ENCODE data around the gene NOSIP. TPM values are rescaled to one million over a fixed set of nuclear protein-coding genes. Genes with fewer than 3 reads are reported as not detected.

The NOSIP gene
- total and polyA plus RNA-seq, 2 of the 4 experiments (the other 2 are of a cell fraction), result 118 to 138 TPM

GRCh38 chr19:49546825-49547565, 33.4 kb downstream of the NOSIP start:
- WGBS, 2 experiments (ENCODE audit: extremely low coverage in 2 of 2, insufficient read length in 1 of 2), result no CpG with 5 or more reads among the region's 9 CpGs
- H3K27ac ChIP-seq (ENCODE audit: insufficient read depth, low read length), result no peak overlapping the region

More at GRCh38 chr19:49546825-49547565, 33.4 kb downstream of the NOSIP start:
- H3K18ac ChIP-seq (ENCODE audit: low read depth, low read length), result no peak overlapping the region
- no peak overlapping the region for H2BK15ac ChIP-seq (ENCODE audit: low read depth, low read length)
- no peaks in the 10 kb centered on the region for H4K20me1 ChIP-seq (ENCODE audit: insufficient read depth, low read length)
- H3K9me3 ChIP-seq (ENCODE audit: control insufficient read depth, insufficient read depth, low read length), result no peaks in the 10 kb centered on the region
- H2AK9ac ChIP-seq (replicated peaks; ENCODE audit: low read depth, low read length, poor library complexity), result no peak overlapping the region
- H3K36me3 ChIP-seq (ENCODE audit: control insufficient read depth, insufficient read depth, low read length), result peaks cover 1% of the 10 kb centered on the region; the same call in 1 of the 2 replicates
- no TSS peak for BruUV-seq (replicated peaks)
- H3K27me3 ChIP-seq (ENCODE audit: control insufficient read depth, insufficient read depth, low read length), result no peaks in the 10 kb centered on the region
- no peak overlapping the region for H3K14ac ChIP-seq (replicated peaks; ENCODE audit: low read depth, low read length)
- intact Hi-C loops (cut with micrococcal nuclease) (loop anchor here (1.0 to 5.0 kb wide), 3 partner anchors 44 to 320 kb away; partner anchors contain the start of gene FLT3LG), in situ Hi-C loops (cut with MboI; ENCODE audit: low sequenced_read_pairs) (no loop called here), dilution Hi-C loops (cut with HindIII; ENCODE audit: low sequenced_read_pairs, unreplicated experiment) (no loop called here)
- no peak overlapping the region for H2BK5ac ChIP-seq (ENCODE audit: low read depth, low read length, poor library complexity, severe bottlenecking)
- peak; percentile 89 for DNase-seq
- H2BK120ac ChIP-seq (ENCODE audit: low read depth, low read length), result no peak overlapping the region
- H3K23ac ChIP-seq (ENCODE audit: low read depth, low read length), result no peak overlapping the region
- H3K4me2 ChIP-seq (ENCODE audit: low read depth, low read length), result peak overlapping the region; percentile 48; the same call in 1 of the 2 replicates
- no peaks in the 10 kb centered on the region for H3K9me1 ChIP-seq (ENCODE audit: insufficient read depth, low read length)
- peak; percentile 90 for ATAC-seq (ENCODE audit: low read depth)
- H4K5ac ChIP-seq (ENCODE audit: low read depth, low read length), result no peak overlapping the region
- H3K4me1 ChIP-seq (ENCODE audit: control insufficient read depth, insufficient read depth, low read length), result no peaks in the 10 kb centered on the region; the same call in 1 of the 2 replicates
- no peak overlapping the region for H2AK5ac ChIP-seq (ENCODE audit: low read depth, low read length)
- no peak overlapping the region for H3K4ac ChIP-seq (ENCODE audit: low read depth, low read length)
- no peaks in the 10 kb centered on the region for H3K79me1 ChIP-seq (ENCODE audit: low read depth in 1 of 2, low read length in 2 of 2)
- H2AFZ ChIP-seq (replicated peaks; ENCODE audit: low read length, poor library complexity), result peak overlapping the region; percentile 37
- peak; percentile 83 for TF ChIP-seq RAD21 (IDR thresholded peaks at IDR 0.05; ENCODE audit: low read length)
- peak; percentile 96 for TF ChIP-seq CTCF (conservative IDR thresholded peaks at IDR 0.05; ENCODE audit: low read depth, low read length)
- no peak for TF ChIP-seq USF2 (IDR thresholded peaks at IDR 0.05; ENCODE audit: low read depth, low read length)
- TF ChIP-seq CEBPB (IDR thresholded peaks at IDR 0.05; ENCODE audit: low read depth, low read length), result peak; percentile 26; the same call in 1 of the 2 replicates
- TF ChIP-seq NFE2L2 (IDR thresholded peaks at IDR 0.05; ENCODE audit: low read depth, low read length), result no peak
- TF ChIP-seq SMC3 (IDR thresholded peaks at IDR 0.05; ENCODE audit: low read depth, low read length), result peak; percentile 82
- TF ChIP-seq MXI1 (IDR thresholded peaks at IDR 0.05; ENCODE audit: borderline replicate concordance, low read depth, low read length), result peak; percentile 84
- TF ChIP-seq RCOR1 (IDR thresholded peaks at IDR 0.05; ENCODE audit: insufficient replicate concordance, low read length), result no peak
- no peak overlapping the region for H3K4me3 ChIP-seq (ENCODE audit: insufficient read depth, low read depth, low read length)
- H4K8ac ChIP-seq (ENCODE audit: low read depth in 2 of 2, low read length in 2 of 2), result no peak overlapping the region
- ChIA-PET CTCF (interaction anchor here (0.6 to 2.5 kb wide), 14 partner anchors 10 to 702 kb away, joined by 3 to 19 read pairs (median 4); partner anchors contain the start of gene RPS11), POLR2A (ENCODE audit: unreplicated experiment) (interaction anchor here (0.6 kb wide), 1 partner anchor 44 kb away, joined by 3 read pairs; no protein-coding TSS in a partner anchor)
- no peak overlapping the region for H4K91ac ChIP-seq (ENCODE audit: insufficient read depth, low read depth, low read length)
- no peak overlapping the region for H2BK20ac ChIP-seq (ENCODE audit: low read depth, low read length)
- no peak overlapping the region for H3K56ac ChIP-seq (ENCODE audit: extremely low read depth, insufficient read depth, low read length)
- no peak overlapping the region; the same call in 1 of the 2 replicates for H3K9ac ChIP-seq (ENCODE audit: low read depth, low read length)

Measured in IMR-90 (cell line).